Lower leg skin (tissue), 4 donors: Measurements from ENCODE around the gene OR14I1. TPM values are rescaled to one million over a fixed set of nuclear protein-coding genes. Genes with fewer than 3 reads are reported as not detected.

Source experiments
- DNase-seq, 2 donors: peaks; one replicate each; pipeline ENCODE4 v3.0.0-alpha.2; 2019; ENCODE audit warnings: low spot score in 2 of 2
- H3K4me3 ChIP-seq: fragments of 200-600 bp; sonication (generic); 2 replicates; pipeline ENCODE4 v1.5.1; 2017; ENCODE audit warnings: mild to moderate bottlenecking, low read depth; ENCODE audit not compliant: poor library complexity, severe bottlenecking
- CTCF ChIP-seq, 3 donors: fragments of 450-650 bp; IDR thresholded peaks; one replicate each; pipeline ENCODE4 v1.5.1; 2016; ENCODE audit warnings: antibody characterized with exemption in 3 of 3, mild to moderate bottlenecking in 3 of 3, moderate library complexity in 2 of 3
- POLR2A ChIP-seq, 2 donors: fragments of 450-650 bp; IDR thresholded peaks; one replicate each; pipeline ENCODE4 v1.6.1; 2016 to 2017; ENCODE audit warnings: antibody characterized with exemption in 2 of 2, mild to moderate bottlenecking in 1 of 2, moderate library complexity in 1 of 2
- WGBS, 2 donors: methylation state at CpG; one replicate each; pipeline ENCODE4 v1.1.5; 2018; 5-methylcytosine and 5-hydroxymethylcytosine counted together
- intact Hi-C: fragments of 100-400 bp; cut with DNase I; formaldehyde crosslinking; loops from one replicate; pipeline ENCODE4 v1.15.0; 2023; ENCODE audit warnings: low total_unique reads
- total RNA-seq, 4 donors: library from RNA; depleted of rRNA; stranded (reverse); fragments of >200 nt; gene quantifications; one replicate each; pipeline ENCODE4 v1.1.0, GENCODE V29; 2016

OR14I1 gene
- total RNA-seq, 4 donors from 2014 or later = not detected

- no peak overlapping the region for H3K4me3 ChIP-seq
- 37 to 42% methylated on average over 3 of the region's 3 CpGs for WGBS, 2 donors
- no peak for DNase-seq
- no peak for TF ChIP-seq POLR2A (IDR thresholded peaks at IDR 0.05)
- TF ChIP-seq CTCF (IDR thresholded peaks at IDR 0.05) = no peak
- intact Hi-C loops = no loop called here
Measured at GRCh38 chr1:248714248-248714647, 11.7 kb upstream of the OR14I1 start.

GRCh38 chr1:248710305-248710900, 7.8 kb upstream of the OR14I1 start:
- TF ChIP-seq CTCF (IDR thresholded peaks at IDR 0.05) = no peak
- TF ChIP-seq POLR2A (IDR thresholded peaks at IDR 0.05) = no peak
- intact Hi-C loops = no loop called here
- DNase-seq = no peak
- no peak overlapping the region for H3K4me3 ChIP-seq
- 66 to 88% methylated on average over 4 of the region's 4 CpGs for WGBS, 2 donors

DNA sequence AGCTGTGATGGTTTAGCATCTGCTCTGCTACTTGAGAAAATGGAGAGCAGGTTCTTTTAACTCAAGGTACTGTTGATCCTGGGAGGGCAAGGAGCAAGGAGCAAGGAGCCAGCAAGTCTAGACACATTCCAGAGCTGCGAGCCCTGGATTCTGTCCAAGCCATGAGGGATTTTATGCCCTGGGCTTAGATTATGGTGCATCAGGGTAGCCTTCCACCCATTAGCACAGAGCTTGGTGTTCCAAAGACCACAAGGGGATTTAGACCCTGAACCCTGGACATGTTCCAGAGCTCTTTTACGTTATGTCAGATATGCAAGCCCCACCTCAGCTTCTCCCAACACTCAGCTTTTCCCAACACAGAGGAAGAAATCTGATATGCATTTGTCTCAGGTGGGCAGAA, 2.0 kb upstream of the OR14I1 start:
- no peak for DNase-seq
- 39 to 57% methylated on average over 2 of the region's 2 CpGs for WGBS, 2 donors
- no peak overlapping the region for H3K4me3 ChIP-seq
- no peak for TF ChIP-seq CTCF (IDR thresholded peaks at IDR 0.05)
- no peak for TF ChIP-seq POLR2A (IDR thresholded peaks at IDR 0.05)
- intact Hi-C loops = no loop called here

DNA sequence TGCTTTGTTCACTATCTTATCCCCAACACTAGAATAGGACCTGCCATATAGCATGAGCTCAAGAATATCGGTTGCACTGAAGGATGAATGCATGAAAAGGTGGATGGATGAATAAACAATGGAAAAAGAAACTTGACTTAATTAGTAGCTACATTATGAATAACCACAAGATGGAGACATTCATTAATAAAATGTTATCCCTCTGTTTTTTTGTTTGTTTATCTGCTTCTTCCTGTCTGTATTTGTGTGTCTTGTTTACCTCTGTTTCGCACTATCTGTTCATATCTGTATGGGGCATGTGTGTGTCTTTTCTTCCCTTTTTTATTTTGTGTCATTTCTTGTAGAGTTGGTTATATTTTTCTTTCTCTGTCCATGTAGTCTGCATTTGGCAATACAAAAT, 1.1 kb upstream of the OR14I1 start:
- WGBS, 2 donors = 75% methylated on average over 2 of the region's 2 CpGs
- TF ChIP-seq CTCF (IDR thresholded peaks at IDR 0.05) (no peak), POLR2A (IDR thresholded peaks at IDR 0.05) (no peak)
- intact Hi-C loops = no loop called here
- no peak for DNase-seq
- H3K4me3 ChIP-seq = no peak overlapping the region

DNA sequence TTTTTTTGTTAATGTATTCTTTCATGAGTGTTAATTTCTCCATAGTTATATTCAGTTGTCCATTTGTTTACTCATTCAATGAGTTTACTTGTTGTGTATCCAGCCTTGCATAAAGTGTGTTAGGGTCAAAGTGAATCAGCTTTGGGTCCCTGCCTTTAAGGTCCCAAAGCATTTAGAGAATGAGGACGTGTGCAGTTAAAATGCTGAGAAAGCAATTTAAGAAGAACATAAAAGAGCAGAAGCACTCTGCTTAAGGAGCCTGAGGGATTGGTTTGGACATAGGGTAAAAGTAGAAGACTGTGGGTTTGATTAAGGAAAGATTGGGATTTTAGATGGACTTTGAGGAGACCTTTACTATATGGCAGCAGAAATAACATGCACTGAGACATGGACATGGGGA, 3.5 kb downstream of the OR14I1 start:
- WGBS, 2 donors = 48 to 59% methylated on average over 1 of the region's 1 CpG
- intact Hi-C loops = no loop called here
- DNase-seq = no peak
- no peak overlapping the region for H3K4me3 ChIP-seq
- TF ChIP-seq CTCF (IDR thresholded peaks at IDR 0.05) (no peak), POLR2A (IDR thresholded peaks at IDR 0.05) (no peak)

GRCh38 chr1:248697907-248698306, 4.7 kb downstream of the OR14I1 start:
- 63 to 81% methylated on average over 6 of the region's 6 CpGs for WGBS, 2 donors
- intact Hi-C loops = no loop called here
- TF ChIP-seq CTCF (IDR thresholded peaks at IDR 0.05) (no peak), POLR2A (IDR thresholded peaks at IDR 0.05) (no peak)
- H3K4me3 ChIP-seq = no peak overlapping the region
- DNase-seq = no peak
